ENCODE results near the gene ROCK1. TPM values are rescaled to one million over a fixed set of nuclear protein-coding genes. Genes with fewer than 3 reads are reported as not detected.

Gene ROCK1
- total RNA-seq, 1 donor from 2014 or later, result 66.2 TPM

DNA sequence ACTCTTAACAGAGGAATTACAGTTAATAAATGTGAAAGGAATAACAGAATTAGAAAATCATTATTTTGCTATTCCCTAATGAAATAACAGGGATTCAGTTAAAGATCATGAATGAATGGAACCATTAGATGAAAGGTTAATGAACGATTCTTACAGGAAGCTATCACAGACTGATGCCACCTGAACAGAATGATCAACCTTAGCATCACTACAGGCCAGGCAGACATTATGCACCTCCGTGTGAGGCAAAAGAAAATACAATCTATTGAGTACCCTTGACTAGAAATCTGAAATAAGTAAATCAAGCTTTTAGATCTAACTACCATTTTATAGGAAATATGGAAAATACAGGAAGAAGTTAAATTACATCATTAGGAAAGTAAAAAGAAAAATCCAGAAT is 10.4 kb downstream of the ROCK1 start:
- H3K27ac ChIP-seq, result no peak overlapping the region
- H3K9ac ChIP-seq, result no peak overlapping the region
- DNase-seq (ENCODE audit: low spot score), result no peak
- H3K4me2 ChIP-seq, result no peak overlapping the region
- Mint-ChIP-seq H3K4me3 (no peak overlapping the region), H3K27me3 (ENCODE audit: insufficient read depth, low read depth) (no peaks in the 10 kb centered on the region), H3K4me1 (peaks cover 3% of the 10 kb centered on the region), H3K36me3 (peaks cover 12% of the 10 kb centered on the region), H3K27ac (no peak overlapping the region), H3K9me3 (peaks cover 19% of the 10 kb centered on the region)
- no peaks in the 10 kb centered on the region for H3K36me3 ChIP-seq
- no peaks in the 10 kb centered on the region for H3K9me3 ChIP-seq (ENCODE audit: low read depth)
- no peak overlapping the region for H3K4me3 ChIP-seq
- no peak overlapping the region for H2AFZ ChIP-seq (replicated peaks)
- no peaks in the 10 kb centered on the region for H3F3A ChIP-seq (ENCODE audit: low read depth)
- peaks cover 100% of the 10 kb centered on the region for H3K79me2 ChIP-seq (ENCODE audit: low read depth)
- peaks cover 12% of the 10 kb centered on the region for H3K4me1 ChIP-seq
- H4K20me1 ChIP-seq (ENCODE audit: low read depth), result peaks cover 80% of the 10 kb centered on the region
- H3K27me3 ChIP-seq, result no peaks in the 10 kb centered on the region
- TF ChIP-seq EZH2phosphoT487 (IDR thresholded peaks at IDR 0.05) (no peak), EZH2 (IDR thresholded peaks at IDR 0.05) (no peak)
- TF ChIP-seq, protein P1, sequence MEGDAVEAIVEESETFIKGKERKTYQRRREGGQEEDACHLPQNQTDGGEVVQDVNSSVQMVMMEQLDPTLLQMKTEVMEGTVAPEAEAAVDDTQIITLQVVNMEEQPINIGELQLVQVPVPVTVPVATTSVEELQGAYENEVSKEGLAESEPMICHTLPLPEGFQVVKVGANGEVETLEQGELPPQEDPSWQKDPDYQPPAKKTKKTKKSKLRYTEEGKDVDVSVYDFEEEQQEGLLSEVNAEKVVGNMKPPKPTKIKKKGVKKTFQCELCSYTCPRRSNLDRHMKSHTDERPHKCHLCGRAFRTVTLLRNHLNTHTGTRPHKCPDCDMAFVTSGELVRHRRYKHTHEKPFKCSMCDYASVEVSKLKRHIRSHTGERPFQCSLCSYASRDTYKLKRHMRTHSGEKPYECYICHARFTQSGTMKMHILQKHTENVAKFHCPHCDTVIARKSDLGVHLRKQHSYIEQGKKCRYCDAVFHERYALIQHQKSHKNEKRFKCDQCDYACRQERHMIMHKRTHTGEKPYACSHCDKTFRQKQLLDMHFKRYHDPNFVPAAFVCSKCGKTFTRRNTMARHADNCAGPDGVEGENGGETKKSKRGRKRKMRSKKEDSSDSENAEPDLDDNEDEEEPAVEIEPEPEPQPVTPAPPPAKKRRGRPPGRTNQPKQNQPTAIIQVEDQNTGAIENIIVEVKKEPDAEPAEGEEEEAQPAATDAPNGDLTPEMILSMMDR (IDR thresholded peaks at IDR 0.05), result no peak

DNA sequence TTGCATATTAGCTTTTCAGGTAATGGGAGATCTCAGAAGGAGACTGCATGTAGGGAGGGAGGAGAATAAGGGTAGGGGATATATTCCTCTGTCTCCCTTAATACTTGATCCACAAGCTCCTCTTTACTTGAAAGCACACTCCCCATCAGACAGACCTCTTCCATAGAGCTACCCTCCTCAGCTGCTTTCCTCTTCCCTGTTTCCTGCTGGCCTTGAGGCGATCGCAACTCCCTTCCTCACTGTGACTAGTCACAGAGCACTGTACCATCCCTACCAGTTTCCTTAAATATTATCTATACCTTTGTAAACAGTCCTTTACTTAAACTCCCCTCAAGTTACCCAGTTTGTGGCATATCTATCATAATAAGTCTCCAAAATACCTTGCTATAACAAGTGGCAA is 10.9 kb downstream of the ROCK1 start:
- H3K4me1 ChIP-seq, result peaks cover 12% of the 10 kb centered on the region
- H3K79me2 ChIP-seq (ENCODE audit: low read depth), result peaks cover 100% of the 10 kb centered on the region
- no peaks in the 10 kb centered on the region for H3F3A ChIP-seq (ENCODE audit: low read depth)
- peaks cover 3% of the 10 kb centered on the region for H3K4me1 Mint-ChIP-seq
- no peak overlapping the region for H2AFZ ChIP-seq (replicated peaks)
- no peak overlapping the region for H3K4me2 ChIP-seq
- H3K9me3 Mint-ChIP-seq, result peaks cover 17% of the 10 kb centered on the region
- peaks cover 10% of the 10 kb centered on the region for H3K36me3 Mint-ChIP-seq
- H3K27ac Mint-ChIP-seq, result no peak overlapping the region
- H3K27ac ChIP-seq, result no peak overlapping the region
- H3K4me3 Mint-ChIP-seq, result no peak overlapping the region
- no peaks in the 10 kb centered on the region for H3K9me3 ChIP-seq (ENCODE audit: low read depth)
- no peaks in the 10 kb centered on the region for H3K27me3 ChIP-seq
- no peak overlapping the region for H3K4me3 ChIP-seq
- H3K36me3 ChIP-seq, result no peaks in the 10 kb centered on the region
- no peak for DNase-seq (ENCODE audit: low spot score)
- H3K9ac ChIP-seq, result no peak overlapping the region
- peaks cover 76% of the 10 kb centered on the region for H4K20me1 ChIP-seq (ENCODE audit: low read depth)
- H3K27me3 Mint-ChIP-seq (ENCODE audit: insufficient read depth, low read depth), result no peaks in the 10 kb centered on the region
- TF ChIP-seq EZH2 (IDR thresholded peaks at IDR 0.05) (no peak), EZH2phosphoT487 (IDR thresholded peaks at IDR 0.05) (no peak)
- TF ChIP-seq, protein P1 (IDR thresholded peaks at IDR 0.05), result no peak

DNA sequence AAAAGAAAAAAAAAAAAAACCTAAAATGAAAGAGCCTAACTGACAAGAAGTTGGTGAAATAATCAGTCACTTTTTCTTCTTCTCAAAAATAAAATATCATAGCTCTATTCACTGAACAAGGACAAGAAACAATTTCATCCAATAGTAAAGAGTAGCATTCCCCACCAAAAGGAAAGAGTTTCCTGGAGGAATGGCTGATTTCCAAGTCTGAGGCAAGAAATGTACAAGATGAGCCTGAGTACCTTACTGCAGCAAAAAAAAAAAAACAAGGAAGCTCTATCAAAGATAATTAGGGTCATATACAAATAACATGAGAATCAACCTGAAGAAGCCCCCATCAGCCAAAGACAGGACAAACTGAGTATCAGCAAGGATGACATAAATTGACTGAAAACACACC is 11.5 kb downstream of the ROCK1 start:
- H3K9me3 Mint-ChIP-seq, result peaks cover 21% of the 10 kb centered on the region
- peaks cover 3% of the 10 kb centered on the region for H3K4me1 Mint-ChIP-seq
- H4K20me1 ChIP-seq (ENCODE audit: low read depth), result peaks cover 71% of the 10 kb centered on the region

More for the DNA sequence above, 11.5 kb downstream of the ROCK1 start:
- Histone ChIP-seq H3K79me2 (ENCODE audit: low read depth) (peaks cover 100% of the 10 kb centered on the region), H3K27me3 (no peaks in the 10 kb centered on the region), H3K4me3 (no peak overlapping the region), H3K36me3 (no peaks in the 10 kb centered on the region), H3K4me2 (no peak overlapping the region), H3K27ac (no peak overlapping the region), H3F3A (ENCODE audit: low read depth) (no peaks in the 10 kb centered on the region), H3K9ac (no peak overlapping the region), H3K4me1 (peaks cover 12% of the 10 kb centered on the region), H3K9me3 (ENCODE audit: low read depth) (no peaks in the 10 kb centered on the region), H2AFZ (replicated peaks) (no peak overlapping the region)
- TF ChIP-seq, protein P1 (IDR thresholded peaks at IDR 0.05), result no peak
- TF ChIP-seq EZH2phosphoT487 (IDR thresholded peaks at IDR 0.05), result no peak
- no peak for TF ChIP-seq EZH2 (IDR thresholded peaks at IDR 0.05)
- DNase-seq (ENCODE audit: low spot score), result no peak
- no peaks in the 10 kb centered on the region for H3K27me3 Mint-ChIP-seq (ENCODE audit: insufficient read depth, low read depth)
- no peak overlapping the region for H3K27ac Mint-ChIP-seq
- H3K36me3 Mint-ChIP-seq, result peaks cover 15% of the 10 kb centered on the region
- H3K4me3 Mint-ChIP-seq, result no peak overlapping the region
